NCI-H128 (cell line): ENCODE results near the gene FASN.

Experiments used
- DNase-seq: peaks from one replicate; lab custom pipeline; 2025; ENCODE audit not compliant: unreplicated experiment; lab: John Stamatoyannopoulos, UW

The FASN gene

DNA sequence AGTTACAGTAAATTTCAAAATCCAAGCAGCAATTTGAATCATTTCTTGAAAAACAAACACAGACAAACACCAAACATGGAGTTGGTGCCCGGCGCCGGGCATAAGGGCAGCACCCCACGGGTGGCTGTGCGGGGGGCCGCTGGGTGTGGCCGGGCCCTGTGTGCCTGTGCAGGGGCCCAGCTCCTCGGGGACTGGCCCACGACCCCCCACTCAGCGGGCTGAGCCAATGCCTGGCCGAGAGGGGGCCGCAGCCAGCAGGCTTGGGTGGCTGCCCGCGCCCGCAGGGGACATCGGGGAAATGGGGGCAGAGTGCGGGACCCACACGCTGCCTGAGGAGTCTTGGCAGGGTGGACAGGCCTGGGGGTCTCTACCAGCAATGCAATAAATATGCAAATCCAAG is 19.6 kb downstream of the FASN start:
- no peak for DNase-seq

DNA sequence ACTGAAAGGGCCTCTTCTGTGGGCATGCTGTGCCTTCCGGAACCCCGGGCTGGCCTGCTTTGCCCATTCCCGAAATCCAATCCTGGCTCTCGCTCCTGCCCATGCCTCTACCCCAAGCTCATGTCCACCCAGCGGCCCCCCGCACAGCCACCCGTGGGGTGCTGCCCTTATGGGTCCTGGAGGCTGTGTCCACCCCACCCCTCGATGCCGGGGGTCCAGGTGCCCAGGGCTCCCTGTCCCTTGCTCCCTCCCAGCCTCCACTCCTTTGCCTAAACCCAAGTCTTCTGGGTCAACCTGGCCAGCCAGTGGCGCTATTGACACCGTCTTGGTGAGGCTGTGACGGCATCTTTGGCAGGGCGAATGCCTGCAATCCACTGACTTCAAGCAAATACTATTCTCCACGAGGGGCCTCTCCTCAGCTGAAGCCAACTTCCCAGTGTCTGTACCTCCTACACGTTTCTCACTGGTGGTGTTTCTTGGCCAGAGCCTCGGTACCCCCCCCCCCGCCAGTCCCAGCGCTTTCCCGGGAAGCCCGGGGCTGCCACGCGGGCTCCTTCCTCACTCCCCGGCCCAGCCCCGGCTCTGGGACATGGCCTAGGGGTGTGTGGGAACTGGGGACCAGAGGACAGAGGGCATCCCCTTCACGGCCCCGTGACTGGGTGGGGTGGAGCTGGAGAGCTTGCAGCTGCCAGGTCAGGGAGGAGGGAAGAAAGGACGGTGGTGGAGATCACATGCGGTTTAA is 20.2 kb downstream of the FASN start:
- no peak for DNase-seq

DNA sequence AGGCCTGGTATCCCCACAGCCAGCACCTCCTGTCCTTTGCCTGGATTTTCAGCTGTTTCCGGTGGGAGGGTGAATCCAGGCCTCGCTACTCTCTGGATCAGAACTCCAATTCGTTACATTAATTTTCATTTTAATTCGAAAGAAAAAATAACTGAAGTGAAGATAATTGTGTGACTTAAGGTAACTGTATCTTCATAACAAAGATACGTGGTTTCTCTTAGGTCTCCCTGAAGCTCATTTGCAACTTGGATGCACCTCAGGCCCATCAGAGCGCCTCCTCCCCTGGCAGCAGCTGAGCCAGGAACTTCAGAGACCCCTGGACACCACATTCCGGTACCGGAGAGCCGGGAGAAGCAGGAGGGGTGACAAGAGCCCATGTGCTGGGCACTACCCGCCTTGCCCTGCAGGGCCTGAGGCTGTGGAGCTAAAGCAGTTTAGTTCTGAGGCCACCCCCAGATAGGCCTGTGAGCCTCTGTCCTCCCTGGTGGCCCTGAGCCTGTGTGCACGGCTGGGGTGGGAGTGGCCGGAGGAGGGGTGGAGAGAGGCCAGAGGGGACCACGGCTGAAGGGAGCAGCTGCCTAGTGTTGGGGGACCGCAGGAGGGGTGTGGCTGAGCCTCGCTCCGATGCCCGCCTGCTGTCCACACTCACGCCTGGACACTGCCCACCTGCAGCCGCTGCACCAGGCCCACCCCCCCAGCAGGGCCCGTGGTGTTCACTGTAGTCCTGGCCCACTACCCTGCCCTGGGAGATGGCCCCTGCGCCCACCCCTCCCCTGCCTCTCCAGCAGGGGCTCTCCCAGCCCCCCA is 21.0 kb downstream of the FASN start:
- DNase-seq, result no peak

DNA sequence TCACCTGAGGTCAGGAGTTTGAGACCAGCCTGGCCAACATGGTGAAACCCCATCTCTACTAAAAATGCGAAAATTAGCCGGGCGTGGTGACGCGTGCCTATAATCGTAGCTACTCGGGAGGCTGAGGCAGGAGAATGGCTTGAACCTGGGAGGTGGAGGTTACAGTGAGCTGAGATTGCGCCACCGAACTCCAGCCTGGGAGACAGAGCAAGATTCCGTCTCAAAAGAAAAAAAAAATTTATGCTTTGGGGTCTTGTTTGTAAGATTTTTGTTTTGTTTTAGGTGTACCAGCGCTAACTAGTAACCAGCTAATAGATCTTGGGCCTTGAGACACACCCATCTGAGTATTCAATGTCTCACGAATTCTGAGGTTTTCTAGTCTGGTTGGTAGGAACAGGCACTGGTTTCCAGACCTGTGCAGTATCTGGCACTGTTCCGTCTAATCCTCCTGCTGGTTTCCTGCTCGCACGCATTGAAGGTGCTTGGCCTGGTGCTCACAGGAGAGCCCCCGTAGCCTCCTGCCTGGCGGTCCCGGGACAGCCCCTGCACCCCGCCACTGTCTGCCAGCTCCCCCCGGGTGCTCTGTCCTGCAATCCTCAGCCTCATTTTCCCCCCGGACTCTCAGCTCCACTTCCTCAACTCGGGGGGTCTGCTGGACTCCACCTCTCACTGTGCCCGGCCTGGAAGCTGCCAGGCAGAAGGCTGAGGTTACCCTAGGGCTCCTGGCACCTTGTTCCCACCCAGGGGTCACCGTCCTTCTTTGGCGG is 21.8 kb downstream of the FASN start:
- no peak for DNase-seq

DNA sequence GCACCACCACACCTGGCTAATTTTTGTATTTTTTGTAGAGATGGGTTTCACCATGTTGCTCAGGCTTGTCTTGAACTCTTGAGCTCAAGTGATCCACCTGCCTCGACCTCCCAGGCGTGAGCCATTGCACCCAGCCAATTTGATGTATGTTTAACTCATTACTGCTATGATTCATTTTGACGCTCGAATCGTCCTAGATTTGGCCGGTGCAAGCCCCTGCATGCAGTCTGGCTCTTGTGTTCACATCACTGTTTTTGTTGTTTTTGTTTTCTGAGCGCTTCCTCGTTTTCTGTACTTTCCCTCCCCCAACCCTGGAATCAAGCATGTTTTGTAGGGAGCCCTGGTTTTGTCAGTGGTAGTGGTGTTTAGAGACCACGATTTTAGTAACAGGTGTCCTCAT is 24.6 kb downstream of the FASN start:
- no peak for DNase-seq

DNA sequence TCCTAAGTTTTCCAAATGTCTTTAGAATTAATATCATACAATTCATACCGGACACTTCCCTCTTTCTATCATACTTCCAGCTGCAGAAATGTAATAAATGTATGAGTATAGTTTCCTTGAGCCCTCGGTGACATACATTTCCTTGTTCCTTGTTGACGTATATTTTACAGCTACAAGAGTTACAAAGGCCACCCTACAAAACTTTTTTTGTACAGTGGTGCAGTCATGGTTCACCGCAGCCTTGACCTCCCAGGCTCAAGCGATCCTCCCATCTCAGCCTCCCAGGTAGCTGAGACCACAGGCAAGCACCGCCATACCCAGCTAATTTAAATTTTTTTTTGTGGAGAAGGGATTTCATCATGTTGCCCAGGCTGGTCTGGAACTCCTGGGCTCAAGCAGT is 25.2 kb downstream of the FASN start:
- DNase-seq, result no peak

DNA sequence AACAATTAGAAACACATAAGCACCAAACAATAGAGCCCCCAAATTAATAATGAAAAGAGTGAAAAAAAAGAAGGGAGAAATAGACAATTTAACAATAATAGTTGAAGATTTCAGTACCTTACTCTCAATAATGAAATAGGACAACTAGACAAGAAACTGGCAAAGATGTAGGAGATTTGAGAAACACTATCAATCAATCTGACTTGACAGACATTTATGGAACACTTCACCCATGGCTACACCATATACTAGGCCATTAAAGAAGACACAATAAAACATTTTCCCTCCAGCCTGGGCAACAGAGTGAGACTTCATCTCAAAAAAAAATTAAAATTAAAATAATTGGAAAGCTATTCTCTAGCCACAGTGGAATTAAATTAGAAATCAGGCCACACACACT is 27.4 kb downstream of the FASN start:
- no peak for DNase-seq

DNA sequence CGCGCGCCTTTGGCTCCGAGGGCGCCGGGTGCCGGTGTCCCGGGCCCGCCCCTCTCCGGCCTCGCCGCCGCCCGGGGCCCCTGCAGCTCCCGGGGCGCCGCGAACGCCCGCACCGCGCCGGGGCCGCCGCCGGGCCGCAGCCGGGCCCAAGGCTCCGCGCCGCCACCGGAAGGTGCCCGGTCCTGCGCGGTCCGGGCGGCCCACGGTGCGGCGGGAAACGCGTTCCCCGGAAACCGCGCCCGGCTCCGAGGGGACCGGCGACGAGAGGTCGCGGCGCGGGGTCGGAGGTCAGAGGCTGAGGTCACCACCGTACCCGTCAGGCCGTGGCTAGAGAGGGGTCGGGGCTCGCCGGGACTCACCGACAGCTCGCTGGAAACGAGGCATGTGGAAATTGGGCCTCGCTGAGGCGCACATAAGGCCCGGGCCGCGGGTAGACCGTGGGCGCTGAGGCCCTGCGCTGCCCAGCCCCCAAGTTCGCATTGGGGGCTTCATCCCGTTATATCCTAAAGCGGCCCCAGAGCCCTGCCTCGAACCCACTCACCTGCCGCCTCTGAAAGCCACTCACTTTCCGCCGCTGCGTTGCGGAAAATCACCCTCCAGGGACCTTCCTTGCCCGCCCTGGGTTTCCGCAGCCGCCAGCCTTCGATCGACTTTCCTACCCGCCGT is 32.3 kb downstream of the FASN start, which contains the start of gene DUS1L:
Gene DUS1L (minus strand): TSS at position 167 of the 666 bp plus-strand sequence. CDS start 745 bp downstream, outside the sequence.
- no peak for DNase-seq

DNA sequence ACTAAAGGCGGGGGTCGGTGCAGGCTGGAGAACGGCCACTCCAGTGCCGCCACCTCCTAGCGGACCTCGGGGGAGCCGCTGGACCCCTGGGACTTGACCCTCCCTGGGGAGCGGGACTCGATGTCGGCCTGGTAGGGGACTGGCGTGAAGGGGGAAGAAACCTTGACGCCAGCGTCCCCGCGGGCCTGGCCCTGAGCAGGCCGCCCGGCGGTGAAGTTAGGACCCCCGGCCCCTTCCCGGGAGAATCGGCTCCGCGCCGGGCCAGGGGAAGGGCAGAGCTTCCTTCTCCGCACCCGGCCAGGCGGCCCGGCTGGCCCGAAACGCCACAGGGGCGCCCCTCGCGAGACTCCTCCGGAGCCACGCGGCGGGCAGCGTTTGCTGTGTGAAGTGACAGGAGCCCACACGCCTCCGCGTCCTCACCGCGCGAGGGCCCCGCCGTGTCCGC is 32.8 kb downstream of the FASN start:
- DNase-seq, result no peak

DNA sequence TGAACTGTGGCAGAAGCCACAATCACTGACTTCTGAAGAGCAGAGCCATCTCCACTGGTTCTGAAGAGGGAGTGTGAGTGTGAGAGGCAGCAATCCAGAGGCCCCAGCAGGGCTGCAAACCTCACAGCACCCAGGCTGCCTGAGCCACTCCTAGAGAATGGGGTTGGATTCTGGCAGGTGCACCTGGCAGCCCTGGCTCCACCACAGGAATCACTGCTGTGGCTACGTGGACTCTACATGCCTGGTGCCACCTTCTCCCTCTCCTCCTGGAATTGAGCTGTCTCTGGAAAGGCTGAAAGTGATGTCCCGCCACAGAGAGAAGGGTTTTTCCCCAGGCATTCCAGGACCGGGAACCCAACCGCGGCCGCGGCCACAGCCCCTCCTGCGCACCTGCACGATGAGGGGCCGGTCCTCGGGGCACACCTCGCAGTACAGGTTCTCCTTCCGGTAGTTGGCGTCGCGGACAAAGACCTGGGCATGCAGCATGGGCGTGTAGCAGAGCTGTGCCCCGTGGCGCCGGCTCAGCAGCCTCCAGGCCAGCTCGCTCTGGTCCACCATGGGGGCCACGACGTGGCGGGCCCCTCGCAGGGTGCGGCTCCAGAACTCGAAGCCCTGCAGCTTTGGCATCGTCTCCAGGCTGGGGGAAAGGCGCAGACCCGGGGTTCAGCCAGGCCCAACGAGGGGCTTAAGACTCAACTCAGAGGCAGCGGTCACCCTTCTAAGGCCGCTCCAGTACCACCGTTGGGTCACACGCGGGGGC is 33.4 kb downstream of the FASN start:
- DNase-seq, result no peak

DNA sequence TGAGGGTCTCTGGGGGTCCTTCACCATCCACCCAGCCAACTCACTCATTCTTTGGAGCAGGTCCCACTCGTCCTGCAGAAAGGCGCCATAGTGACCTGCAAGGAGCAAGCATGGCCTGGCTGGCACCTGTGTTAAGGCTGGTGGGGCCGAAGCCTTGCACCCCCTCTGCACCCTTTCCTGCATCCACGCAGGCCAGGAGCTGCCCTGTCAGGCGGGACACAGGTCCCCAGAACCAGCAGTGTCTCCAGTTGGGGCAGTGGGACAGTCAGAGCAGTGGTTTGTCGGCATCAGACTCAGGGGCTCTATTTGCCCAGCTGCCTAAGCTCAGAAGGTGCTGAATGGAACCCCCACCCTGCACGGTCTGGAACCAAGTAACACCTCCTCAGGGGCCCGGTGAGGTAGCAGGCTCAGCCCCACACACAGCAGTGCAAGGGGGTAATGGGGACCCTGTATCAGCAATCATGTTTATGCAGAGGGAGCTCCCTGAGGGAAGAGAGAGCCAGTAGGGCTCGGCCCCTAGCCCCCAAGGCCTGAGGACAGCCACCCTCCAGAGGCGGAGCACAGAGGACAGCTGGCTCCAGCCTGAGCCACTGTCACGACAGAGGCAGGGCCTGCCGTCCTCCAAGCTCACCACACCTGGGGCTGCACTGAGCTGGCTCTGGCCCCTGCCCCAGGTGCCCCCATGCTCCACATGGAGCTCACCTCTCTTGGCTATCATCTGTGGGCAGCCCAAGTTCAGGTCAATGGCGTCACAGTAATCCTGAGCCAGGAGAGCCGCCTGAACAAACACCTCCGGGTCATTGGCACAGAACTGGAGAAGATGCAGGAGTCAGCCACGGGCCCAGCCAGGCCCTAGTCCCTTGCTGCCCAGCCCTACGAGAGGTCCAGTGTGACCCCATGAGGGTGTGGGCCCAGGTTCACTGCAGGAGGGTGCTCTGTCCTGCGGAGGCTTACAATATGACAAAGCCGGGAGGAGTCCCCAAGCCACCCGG is 34.3 kb downstream of the FASN start:
- no peak for DNase-seq

DNA sequence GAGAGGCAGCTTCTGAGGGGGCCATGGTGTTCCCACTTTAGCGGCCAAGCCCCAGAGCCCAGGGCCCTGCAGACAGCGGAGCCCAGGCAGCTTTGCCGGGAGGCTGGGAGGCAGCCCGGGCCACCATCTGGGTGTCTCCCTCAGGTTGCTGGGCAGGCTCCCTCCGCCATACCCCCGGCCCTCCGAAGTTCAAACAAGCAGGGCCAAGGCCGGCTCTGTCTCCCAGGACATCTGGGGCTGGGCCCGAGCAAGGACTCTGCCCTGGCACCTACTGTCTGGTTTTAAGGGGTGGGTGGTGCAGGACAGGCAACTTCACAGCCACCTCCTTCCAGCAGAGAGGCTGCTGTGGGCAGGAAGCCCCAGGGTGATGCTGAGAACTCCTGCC is 35.1 kb downstream of the FASN start:
- no peak for DNase-seq

DNA sequence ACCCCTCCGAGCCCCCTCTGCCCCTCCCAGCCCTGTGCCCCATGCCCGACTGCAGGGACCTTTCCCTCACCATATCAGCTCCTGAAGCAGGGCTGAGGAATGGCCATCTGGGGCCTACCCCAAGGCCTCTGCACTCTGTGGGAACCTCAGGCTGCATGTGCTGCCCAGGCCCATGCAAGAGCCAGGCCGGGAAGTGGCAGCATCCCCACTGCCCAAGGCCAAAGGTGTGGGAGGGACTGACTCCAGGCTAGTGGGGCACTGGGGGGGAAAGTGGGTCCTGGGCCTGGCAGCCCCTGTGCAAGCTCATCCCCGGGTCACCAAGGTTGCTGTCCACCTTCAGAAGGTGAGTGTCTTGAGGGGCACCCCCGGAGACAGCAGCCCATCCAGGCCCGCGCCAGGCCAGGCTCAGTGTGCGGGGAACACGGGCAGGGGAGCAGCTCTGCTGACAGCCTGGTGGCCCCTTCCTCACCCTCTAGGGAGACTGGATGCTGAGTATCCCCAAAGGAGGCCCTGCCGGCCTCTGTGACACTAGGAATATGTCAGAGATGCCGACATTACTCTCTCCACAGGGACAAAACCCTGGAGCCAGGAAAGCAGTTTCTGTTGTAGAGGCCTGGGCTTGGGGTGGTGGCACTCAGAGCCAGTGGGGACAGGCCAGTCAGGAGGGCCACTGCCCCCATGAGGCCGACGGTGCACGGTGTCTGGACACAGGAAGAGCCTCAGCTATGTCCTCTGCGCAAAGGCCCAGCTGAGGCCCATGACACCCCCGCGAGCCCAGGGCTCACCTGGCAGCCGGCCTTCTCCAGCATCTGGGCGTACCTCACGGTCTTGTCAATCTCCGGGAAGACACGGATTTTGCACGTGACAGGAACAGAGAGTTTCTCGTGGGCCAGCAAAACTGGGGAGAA is 35.7 kb downstream of the FASN start:
- no peak for DNase-seq

DNA sequence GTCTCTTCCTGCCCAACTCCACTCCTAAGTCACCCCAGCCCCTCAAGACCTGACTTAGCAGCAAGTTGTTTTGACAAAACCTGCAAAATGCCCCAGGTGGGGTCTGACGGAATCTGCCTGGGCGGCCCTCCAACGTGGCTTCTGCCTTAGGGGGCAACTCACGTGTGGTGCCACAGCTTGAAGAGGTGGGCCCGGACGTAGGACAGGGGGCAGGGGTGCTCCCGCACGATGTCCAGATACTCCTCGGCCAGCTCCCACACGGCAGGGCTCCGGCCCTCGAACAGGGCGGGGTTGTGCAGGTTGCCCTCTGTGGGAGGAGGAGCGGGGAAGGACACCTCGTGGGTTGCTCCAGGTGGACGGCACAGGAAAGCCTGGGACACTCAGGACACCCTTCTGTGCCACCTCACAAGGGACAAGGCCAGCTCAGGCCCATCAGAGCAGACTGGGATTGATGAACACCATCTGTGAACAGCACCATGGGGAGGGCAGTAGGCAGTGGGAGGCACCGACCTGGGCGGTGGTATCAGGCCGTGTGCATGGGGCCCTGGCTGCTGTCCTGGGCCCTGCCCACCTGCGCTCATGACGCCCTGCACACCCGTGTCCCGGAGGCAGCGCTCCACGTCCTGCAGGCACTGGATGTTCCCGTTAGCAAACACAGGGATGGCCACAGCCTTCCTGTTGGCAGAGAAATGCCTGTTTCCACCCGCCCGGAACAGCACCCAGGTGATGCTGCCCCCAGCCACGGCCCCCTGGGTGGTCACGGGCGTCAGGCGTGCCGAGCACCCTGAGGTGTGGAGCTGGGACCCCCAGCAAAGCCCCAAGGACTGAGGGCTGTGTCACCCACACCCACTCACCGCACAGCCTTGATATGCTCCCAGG is 36.8 kb downstream of the FASN start:
- no peak for DNase-seq

DNA sequence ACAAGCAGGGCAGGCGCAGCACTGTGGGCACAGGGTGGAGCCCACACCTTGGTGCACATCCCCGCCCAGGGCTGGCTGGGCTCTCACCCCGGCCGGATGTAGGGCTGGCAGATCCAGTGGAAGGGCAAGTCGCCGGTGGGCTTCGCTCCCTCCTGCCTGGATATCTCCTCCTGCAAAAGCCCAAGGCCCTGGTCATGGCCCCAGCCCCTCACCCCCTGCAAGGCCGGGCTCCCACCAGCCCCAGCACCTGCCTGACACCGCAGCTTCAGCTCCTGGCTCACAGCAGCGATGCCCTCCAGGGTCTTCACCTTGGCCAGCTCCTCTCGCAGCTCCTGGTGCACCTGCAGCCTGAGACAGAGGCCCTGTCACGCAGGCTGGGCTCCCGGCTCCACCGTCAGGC is 37.4 kb downstream of the FASN start:
- DNase-seq, result no peak

DNA sequence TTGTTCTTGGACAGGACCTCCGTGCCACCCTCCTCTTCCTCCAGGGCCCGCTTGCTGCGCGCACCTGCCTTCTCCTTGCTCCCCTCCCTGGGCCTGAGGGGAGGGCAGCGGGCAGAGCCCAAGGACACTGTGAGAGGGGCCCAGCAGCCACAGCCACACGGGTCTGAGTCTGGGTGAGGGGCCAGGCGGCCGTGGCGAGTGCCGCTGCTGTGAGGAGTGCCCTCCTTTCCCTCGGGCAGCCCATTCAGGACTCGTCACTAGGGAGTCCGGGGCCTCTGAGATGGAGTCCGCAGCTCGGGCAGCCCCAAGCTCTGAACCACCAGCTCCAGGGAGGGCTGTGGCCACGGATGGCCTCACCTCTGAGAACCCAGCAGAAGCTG is 38.0 kb downstream of the FASN start:
- no peak for DNase-seq

DNA sequence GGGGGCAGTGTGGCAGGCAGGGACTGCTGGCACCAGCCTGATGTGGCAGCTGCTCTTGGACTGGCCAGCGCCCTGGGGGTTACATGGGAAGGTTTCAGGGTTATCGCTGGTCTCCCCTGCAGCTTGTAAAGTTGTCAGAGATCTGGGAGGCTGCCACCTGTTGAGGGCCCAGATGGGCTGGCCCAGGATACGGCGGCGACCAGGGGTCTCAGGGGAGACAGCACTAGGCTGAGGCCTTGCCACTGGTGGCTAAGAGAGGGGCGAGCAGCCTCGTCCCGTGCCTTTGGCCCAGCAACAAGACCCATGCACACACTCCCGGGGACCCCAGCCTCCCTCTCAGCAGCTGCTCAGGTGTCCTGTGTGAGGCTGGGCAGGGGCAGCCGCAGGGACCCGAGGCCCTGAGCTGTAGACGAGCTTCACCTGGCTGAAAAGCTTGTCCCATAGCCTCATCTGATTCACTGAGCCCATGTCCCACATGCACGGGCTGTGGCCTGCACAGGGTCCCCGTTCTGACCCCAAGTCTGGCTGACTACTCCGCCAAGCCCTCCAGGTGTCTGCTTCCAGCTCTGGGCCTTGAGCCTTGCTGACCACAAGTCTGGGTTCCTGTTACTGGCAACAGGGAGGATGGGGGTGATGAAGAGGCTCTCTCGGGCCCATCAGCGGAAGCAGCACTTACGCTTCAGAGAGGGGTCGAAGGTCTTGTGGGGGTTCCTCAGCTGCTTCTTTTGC is 38.6 kb downstream of the FASN start:
- DNase-seq, result no peak
